ENCODE results near the gene POP7.
"Not testable (repeated sequence)": the region's sequence is repeated elsewhere in the genome, so short reads cannot be mapped to it uniquely, and the experiment has no call there.

Gene POP7

GRCh38 chr7:100705753-100706671, at the start of gene POP7:
Gene POP7, plus strand, starts transcription at chr7:100706121. Its CDS starts 710 bp downstream, at chr7:100706831.
- peak; percentile 91 for DNase-seq (ENCODE audit: low read depth)
- TF ChIP-seq CTCF (IDR thresholded peaks at IDR 0.05; ENCODE audit: control insufficient read depth, extremely low read depth, insufficient read depth), result no peak

GRCh38 chr7:100662194-100662776, 43.6 kb upstream of the POP7 start:
- H3K4me3 ChIP-seq (ENCODE audit: low read depth, low read length); DNase-seq (ENCODE audit: low read depth): not testable (repeated sequence)

More at GRCh38 chr7:100705753-100706671, at the start of gene POP7:
- H3K4me3 ChIP-seq (ENCODE audit: low read depth, low read length), result peak within 1 kb of the TSS; percentile 92

- no peak for DNase-seq (ENCODE audit: low read depth)
- no peak for TF ChIP-seq CTCF (IDR thresholded peaks at IDR 0.05; ENCODE audit: control insufficient read depth, extremely low read depth, insufficient read depth)
- no peak overlapping the region for H3K4me3 ChIP-seq (ENCODE audit: low read depth, low read length)
Observed at GRCh38 chr7:100665168-100665726, 40.7 kb upstream of the POP7 start.

GRCh38 chr7:100667331-100668068, 38.4 kb upstream of the POP7 start:
- no peak for DNase-seq (ENCODE audit: low read depth)
- no peak overlapping the region for H3K4me3 ChIP-seq (ENCODE audit: low read depth, low read length)
- no peak for TF ChIP-seq CTCF (IDR thresholded peaks at IDR 0.05; ENCODE audit: control insufficient read depth, extremely low read depth, insufficient read depth)

GRCh38 chr7:100668069-100668449, 37.9 kb upstream of the POP7 start:
- no peak for TF ChIP-seq CTCF (IDR thresholded peaks at IDR 0.05; ENCODE audit: control insufficient read depth, extremely low read depth, insufficient read depth)
- no peak overlapping the region for H3K4me3 ChIP-seq (ENCODE audit: low read depth, low read length)
- no peak for DNase-seq (ENCODE audit: low read depth)

- not testable (repeated sequence) for DNase-seq (ENCODE audit: low read depth)
Observed at GRCh38 chr7:100669106-100669505, 36.8 kb upstream of the POP7 start.

GRCh38 chr7:100670074-100670473, 35.8 kb upstream of the POP7 start:
- no peak for DNase-seq (ENCODE audit: low read depth)
- H3K4me3 ChIP-seq (ENCODE audit: low read depth, low read length), result no peak overlapping the region
- no peak for TF ChIP-seq CTCF (IDR thresholded peaks at IDR 0.05; ENCODE audit: control insufficient read depth, extremely low read depth, insufficient read depth)

More at GRCh38 chr7:100669106-100669505, 36.8 kb upstream of the POP7 start:
- not testable (repeated sequence) for H3K4me3 ChIP-seq (ENCODE audit: low read depth, low read length)

Data from LNCaP clone FGC (cell line).